AG10803 (cell line): ENCODE results near the gene UGT8.
"Not testable (repeated sequence)": the region's sequence is repeated elsewhere in the genome, so short reads cannot be mapped to it uniquely, and the experiment has no call there.

ENCODE experiments used
- DNase-seq: peaks from one replicate; pipeline ENCODE4 v3.0.0; 2010; ENCODE audit warnings: low read depth
- H3K4me3 ChIP-seq: 2 replicates; pipeline ENCODE4 v1.5.1; 2011; ENCODE audit warnings: mild to moderate bottlenecking, low read length, control low read depth
- TF ChIP-seq, protein P1 (sequence below): conservative IDR thresholded peaks from 2 replicates; pipeline ENCODE4 v1.5.1; 2011; ENCODE audit warnings: mild to moderate bottlenecking, low read length, control low read depth, inconsistent platforms

The UGT8 gene

DNA sequence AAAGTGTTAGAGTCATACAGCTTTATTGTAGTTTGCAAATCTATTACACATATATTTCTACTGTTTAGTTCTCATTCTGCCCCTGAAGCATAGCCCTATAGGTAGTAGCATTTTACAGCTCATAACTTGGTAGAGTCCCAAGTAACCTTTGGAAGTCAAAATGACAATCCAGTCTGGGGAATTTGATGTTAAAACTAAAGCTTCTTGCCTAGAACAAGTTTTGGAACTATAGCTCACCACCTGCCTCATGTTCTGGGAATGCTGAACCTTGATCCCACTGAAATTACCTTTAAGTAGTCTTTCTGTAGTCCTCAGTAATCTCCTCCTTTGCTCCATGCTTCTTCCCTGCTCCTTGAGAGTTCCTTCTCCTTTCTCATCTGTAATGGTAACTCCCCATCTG lies 8.4 kb downstream of the UGT8 start:
- no peak overlapping the region for H3K4me3 ChIP-seq
- DNase-seq, result no peak
- TF ChIP-seq, protein P1, sequence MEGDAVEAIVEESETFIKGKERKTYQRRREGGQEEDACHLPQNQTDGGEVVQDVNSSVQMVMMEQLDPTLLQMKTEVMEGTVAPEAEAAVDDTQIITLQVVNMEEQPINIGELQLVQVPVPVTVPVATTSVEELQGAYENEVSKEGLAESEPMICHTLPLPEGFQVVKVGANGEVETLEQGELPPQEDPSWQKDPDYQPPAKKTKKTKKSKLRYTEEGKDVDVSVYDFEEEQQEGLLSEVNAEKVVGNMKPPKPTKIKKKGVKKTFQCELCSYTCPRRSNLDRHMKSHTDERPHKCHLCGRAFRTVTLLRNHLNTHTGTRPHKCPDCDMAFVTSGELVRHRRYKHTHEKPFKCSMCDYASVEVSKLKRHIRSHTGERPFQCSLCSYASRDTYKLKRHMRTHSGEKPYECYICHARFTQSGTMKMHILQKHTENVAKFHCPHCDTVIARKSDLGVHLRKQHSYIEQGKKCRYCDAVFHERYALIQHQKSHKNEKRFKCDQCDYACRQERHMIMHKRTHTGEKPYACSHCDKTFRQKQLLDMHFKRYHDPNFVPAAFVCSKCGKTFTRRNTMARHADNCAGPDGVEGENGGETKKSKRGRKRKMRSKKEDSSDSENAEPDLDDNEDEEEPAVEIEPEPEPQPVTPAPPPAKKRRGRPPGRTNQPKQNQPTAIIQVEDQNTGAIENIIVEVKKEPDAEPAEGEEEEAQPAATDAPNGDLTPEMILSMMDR, result no peak

DNA sequence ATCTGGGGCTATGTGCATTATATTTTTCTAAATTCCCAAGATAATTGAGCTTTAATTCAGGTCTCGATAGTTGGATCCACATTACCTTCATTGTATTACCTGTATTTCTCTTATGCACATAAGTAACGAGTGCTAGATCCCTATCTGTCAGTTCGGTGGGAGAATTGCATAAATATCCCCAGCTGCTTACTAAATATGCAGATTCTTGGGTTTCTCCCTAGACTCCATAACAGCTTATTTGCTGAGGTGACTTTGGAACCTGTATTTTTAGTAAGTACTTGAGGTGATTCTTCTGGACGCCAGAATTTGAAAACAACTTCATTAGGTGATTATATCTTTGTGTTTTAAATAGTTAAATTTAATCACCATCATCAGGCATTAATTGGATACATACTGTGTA lies 15.0 kb downstream of the UGT8 start:
- DNase-seq, result no peak
- no peak overlapping the region for H3K4me3 ChIP-seq
- TF ChIP-seq, protein P1, result no peak

DNA sequence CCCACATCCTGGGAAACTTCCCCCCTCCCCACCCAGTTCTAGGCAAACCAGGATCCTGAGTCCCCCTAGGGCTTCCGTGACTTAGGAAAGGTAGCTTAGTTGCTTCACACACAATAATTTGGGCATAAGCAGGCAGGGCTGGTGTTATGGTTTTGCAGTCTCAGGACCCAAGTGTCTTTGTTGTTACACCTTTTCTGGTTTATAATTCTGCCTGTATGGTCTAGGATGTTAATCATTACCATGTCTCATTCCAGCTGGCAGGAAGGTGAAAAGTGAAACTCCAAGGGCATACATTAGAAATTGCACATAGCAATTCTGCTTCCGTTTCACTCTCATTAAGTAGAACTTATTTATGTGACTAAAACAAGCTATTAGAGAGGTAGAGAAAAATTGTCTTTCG lies 16.8 kb downstream of the UGT8 start:
- H3K4me3 ChIP-seq, result no peak overlapping the region
- TF ChIP-seq, protein P1, result no peak
- no peak for DNase-seq

GRCh38 chr4:114616036-114616435 lies 17.4 kb downstream of the UGT8 start:
- not testable (repeated sequence) for DNase-seq, H3K4me3 ChIP-seq

DNA sequence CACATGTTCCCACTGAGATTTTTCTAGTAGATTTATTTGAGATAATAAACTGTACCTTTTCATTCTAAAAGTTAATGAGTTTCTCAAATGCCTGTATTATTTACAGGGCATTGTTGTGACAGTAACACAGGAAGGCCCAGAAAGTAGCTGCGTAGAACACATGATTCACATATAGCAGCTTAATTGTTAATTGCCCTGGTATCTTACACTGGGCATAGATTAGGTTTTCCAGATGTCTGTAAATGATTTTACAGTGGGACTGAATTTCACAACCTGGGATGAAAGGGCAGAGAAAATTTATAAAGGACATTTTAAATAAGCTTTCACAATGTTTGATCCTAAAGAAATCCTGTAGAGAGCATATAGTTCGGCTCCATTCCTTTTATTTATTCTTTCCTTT lies 27.6 kb downstream of the UGT8 start:
- no peak for DNase-seq
- TF ChIP-seq, protein P1, result no peak
- H3K4me3 ChIP-seq, result no peak overlapping the region

DNA sequence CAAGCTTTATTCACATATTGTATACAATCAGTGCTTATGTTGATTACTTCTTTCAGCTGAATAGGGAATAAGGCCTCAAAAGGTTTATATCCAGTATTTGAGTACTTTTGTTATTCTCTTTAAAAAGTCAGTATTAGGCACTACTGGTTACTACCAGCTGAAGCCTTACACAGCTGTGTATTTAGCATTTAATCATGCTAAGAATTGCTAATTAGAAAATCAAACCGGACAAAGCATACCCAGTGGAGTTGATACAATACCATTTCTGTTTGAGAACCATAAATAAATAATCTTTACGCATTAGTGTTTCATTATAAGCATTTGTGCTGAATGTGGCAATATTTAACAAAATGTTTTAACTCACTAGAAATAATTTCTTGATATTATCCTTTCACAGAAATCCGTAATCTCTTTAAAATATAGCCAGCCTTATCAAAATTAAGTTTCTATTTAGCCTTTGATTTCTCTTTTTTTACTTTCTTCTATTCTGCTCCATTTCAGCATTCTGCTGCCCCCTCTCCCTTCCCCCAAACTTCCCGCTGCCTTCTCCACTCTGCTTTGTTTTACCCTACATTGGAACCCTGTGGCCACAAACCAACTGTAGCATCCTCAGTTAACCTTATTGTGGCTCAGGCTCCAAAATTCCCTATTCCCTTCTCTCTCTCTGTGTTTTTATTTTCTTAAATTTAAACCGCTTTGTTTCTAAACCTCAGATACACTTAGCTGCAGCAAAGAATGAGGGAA lies 37.8 kb downstream of the UGT8 start:
- H3K4me3 ChIP-seq, result no peak overlapping the region
- TF ChIP-seq, protein P1, result no peak
- no peak for DNase-seq

DNA sequence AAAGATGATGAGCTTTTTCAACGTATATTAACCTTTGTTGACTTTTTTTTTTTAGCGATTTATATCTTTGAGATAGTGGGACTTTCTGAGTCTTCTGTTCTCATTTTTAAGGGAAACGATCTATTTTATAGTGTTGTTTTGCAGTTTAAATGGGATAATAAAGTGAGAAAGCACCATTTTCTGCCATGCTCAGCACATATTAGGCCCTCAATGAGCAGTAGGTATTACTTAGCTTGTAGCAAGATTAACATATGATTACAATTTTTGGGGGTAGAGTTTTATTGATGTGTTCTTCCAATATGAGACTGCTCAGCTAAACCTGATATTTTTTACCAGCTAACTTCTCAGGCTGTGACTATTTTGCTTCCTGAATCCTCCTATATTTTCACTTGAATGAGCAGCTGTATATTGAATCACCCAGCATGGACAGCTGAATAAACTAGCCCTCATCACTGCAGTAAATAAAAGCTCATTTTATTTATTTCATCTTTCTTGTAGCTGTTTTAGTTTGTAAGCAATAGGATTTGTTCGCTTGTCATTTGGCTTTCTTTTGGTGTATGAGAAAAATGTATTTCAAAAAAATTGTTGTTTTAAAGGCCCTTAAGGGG lies 43.7 kb downstream of the UGT8 start:
- no peak overlapping the region for H3K4me3 ChIP-seq
- TF ChIP-seq, protein P1, result no peak
- DNase-seq, result no peak
